MCF 10A (cell line): ENCODE results near the gene CHRDL2. TPM values are rescaled to one million over a fixed set of nuclear protein-coding genes. Genes with fewer than 3 reads are reported as not detected.

Source experiments
- BruUV-seq: library from RNA; stranded (reverse); fragments of 400-500 nt; replicated peaks from 2 replicates; lab custom pipeline; 2021; lab: Mats Ljungman, UMichigan
- CTCF ChIA-PET: fragments of 300-600 bp; sonication (Branson Sonifier 250); formaldehyde crosslinking; extraction: SDS; loops from one replicate; lab custom pipeline; 2021; ENCODE audit warnings: antibody characterized with exemption, inconsistent platforms; lab: Yijun Ruan, JAX
- POLR2A ChIA-PET: fragments of 300-600, 350-650 bp; sonication (Branson Sonifier 250); formaldehyde crosslinking; extraction: SDS; loops from one replicate; lab custom pipeline; 2020; ENCODE audit warnings: antibody characterized with exemption, inconsistent platforms; lab: Yijun Ruan, JAX
- DNase-seq: peaks from one replicate; pipeline ENCODE4 v3.0.0-alpha.2; 2018; ENCODE audit not compliant: unreplicated experiment
- H3K27ac Mint-ChIP-seq: one replicate; pipeline ENCODE4 v1.8.0; 2022; ENCODE audit warnings: mild to moderate bottlenecking, low read depth, mixed read lengths; ENCODE audit not compliant: unreplicated experiment
- H3K27me3 Mint-ChIP-seq: one replicate; pipeline ENCODE4 v1.8.0; 2022; ENCODE audit warnings: mixed read lengths; ENCODE audit not compliant: insufficient read depth, unreplicated experiment
- H3K36me3 Mint-ChIP-seq: one replicate; pipeline ENCODE4 v1.8.0; 2022; ENCODE audit warnings: mild to moderate bottlenecking, moderate library complexity, mixed read lengths; ENCODE audit not compliant: insufficient read depth, unreplicated experiment
- H3K4me1 Mint-ChIP-seq: one replicate; pipeline ENCODE4 v1.8.0; 2022; ENCODE audit warnings: mixed read lengths; ENCODE audit not compliant: insufficient read depth, unreplicated experiment
- H3K4me3 Mint-ChIP-seq: one replicate; pipeline ENCODE4 v1.8.0; 2022; ENCODE audit warnings: mild to moderate bottlenecking, moderate library complexity, mixed read lengths; ENCODE audit not compliant: unreplicated experiment
- H3K9me3 Mint-ChIP-seq: one replicate; pipeline ENCODE4 v1.8.0; 2022; ENCODE audit warnings: mixed read lengths; ENCODE audit not compliant: unreplicated experiment
- intact Hi-C: fragments of 100-400 bp; cut with micrococcal nuclease; formaldehyde crosslinking; loops from 2 replicates; pipeline ENCODE4 v1.14.1; 2022
- total RNA-seq: library from RNA; stranded (reverse); gene quantifications from 2 replicates; pipeline ENCODE4 v1.2.3, GENCODE V29; 2022
- TF ChIP-seq, protein P1 (sequence below): fragments of 200-600 bp; IDR thresholded peaks from one replicate; pipeline ENCODE4 v1.8.0; 2022; ENCODE audit warnings: antibody characterized with exemption, mild to moderate bottlenecking; ENCODE audit not compliant: unreplicated experiment

Gene CHRDL2
- total RNA-seq, 1 experiment from 2014 or later, result not detected

DNA sequence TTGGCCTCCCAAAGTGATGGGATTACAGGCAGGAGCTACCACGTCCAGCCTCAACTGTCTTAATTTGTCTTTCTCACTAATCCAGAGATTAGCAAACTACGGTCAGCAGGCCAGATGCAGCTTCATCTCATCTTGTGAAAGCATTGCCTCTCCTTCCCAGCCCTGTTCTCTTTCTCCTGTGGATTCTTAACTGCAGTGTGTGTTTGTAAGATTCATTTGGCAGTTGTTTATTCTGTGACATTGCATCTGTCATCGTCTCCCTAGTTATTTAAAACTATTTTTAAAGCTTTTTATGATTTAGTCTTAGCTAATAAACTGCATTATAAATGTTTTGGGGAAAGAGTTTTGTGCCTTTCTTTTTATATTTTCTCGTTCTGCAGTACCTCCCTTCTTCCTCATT, 46.7 kb upstream of the CHRDL2 start:
- no TSS peak for BruUV-seq
- no peak for DNase-seq
- intact Hi-C loops, result no loop called here
- H3K9me3 Mint-ChIP-seq, result no peaks in the 10 kb centered on the region
- H3K27me3 Mint-ChIP-seq, result no peaks in the 10 kb centered on the region
- ChIA-PET CTCF (no interaction called here), POLR2A (no interaction called here)
- H3K36me3 Mint-ChIP-seq, result peaks cover 13% of the 10 kb centered on the region
- TF ChIP-seq, protein P1, sequence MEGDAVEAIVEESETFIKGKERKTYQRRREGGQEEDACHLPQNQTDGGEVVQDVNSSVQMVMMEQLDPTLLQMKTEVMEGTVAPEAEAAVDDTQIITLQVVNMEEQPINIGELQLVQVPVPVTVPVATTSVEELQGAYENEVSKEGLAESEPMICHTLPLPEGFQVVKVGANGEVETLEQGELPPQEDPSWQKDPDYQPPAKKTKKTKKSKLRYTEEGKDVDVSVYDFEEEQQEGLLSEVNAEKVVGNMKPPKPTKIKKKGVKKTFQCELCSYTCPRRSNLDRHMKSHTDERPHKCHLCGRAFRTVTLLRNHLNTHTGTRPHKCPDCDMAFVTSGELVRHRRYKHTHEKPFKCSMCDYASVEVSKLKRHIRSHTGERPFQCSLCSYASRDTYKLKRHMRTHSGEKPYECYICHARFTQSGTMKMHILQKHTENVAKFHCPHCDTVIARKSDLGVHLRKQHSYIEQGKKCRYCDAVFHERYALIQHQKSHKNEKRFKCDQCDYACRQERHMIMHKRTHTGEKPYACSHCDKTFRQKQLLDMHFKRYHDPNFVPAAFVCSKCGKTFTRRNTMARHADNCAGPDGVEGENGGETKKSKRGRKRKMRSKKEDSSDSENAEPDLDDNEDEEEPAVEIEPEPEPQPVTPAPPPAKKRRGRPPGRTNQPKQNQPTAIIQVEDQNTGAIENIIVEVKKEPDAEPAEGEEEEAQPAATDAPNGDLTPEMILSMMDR, result no peak
- no peak overlapping the region for H3K4me3 Mint-ChIP-seq
- peaks cover 13% of the 10 kb centered on the region for H3K4me1 Mint-ChIP-seq
- no peak overlapping the region for H3K27ac Mint-ChIP-seq

DNA sequence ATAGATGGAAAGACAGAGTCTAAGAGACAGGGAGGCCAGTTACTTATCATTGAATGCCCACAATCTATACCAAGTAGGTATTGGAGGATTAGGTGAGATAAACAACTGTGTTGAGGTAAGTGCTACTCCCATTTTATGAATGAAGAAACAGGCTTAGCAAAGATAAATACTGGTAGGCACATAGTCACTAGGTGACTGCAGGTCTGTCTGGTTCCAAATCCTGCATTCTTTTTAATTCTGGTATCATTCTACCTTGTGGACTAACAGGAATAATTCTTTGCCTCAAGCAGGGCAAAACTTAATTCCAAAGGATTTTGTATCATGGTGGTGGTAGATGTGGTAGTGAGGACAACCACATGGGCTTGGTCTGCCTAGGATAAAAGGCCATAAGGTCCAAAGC, 45.8 kb upstream of the CHRDL2 start:
- Mint-ChIP-seq H3K27me3 (no peaks in the 10 kb centered on the region), H3K4me3 (no peak overlapping the region), H3K27ac (no peak overlapping the region), H3K4me1 (peaks cover 18% of the 10 kb centered on the region), H3K9me3 (no peaks in the 10 kb centered on the region), H3K36me3 (peaks cover 13% of the 10 kb centered on the region)
- CTCF ChIA-PET, result no interaction called here
- TF ChIP-seq, protein P1, result no peak
- BruUV-seq, result no TSS peak
- intact Hi-C loops, result no loop called here
- DNase-seq, result no peak
- POLR2A ChIA-PET, result no interaction called here

DNA sequence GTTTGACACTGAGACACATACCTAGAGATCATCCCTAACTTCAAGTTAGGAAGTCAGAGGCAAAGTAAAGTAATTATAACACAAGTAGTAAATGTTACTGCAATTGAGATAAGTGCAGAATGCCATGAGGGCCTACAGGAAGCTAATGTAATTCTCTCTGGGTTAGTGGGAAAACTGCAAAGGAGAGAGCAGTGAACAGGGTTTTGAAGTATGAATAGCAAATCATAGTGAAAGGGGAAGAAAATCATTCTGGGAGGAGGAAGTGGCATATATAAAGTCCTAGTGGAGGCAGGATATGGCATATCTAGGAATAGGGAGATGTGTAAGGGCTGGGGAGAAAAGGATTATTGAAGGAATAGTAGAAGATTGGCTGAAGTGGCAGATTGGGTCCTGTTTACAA, 45.3 kb upstream of the CHRDL2 start:
- no peak overlapping the region for H3K4me3 Mint-ChIP-seq
- ChIA-PET CTCF (interaction anchor here (0.7 kb wide), 1 partner anchor 428 kb away, joined by 3 read pairs; no protein-coding TSS in a partner anchor), POLR2A (no interaction called here)
- H3K27ac Mint-ChIP-seq, result no peak overlapping the region
- TF ChIP-seq, protein P1, result no peak
- H3K27me3 Mint-ChIP-seq, result no peaks in the 10 kb centered on the region
- peaks cover 13% of the 10 kb centered on the region for H3K36me3 Mint-ChIP-seq
- peaks cover 18% of the 10 kb centered on the region for H3K4me1 Mint-ChIP-seq
- no peaks in the 10 kb centered on the region for H3K9me3 Mint-ChIP-seq
- intact Hi-C loops, result no loop called here
- BruUV-seq, result no TSS peak
- no peak for DNase-seq

DNA sequence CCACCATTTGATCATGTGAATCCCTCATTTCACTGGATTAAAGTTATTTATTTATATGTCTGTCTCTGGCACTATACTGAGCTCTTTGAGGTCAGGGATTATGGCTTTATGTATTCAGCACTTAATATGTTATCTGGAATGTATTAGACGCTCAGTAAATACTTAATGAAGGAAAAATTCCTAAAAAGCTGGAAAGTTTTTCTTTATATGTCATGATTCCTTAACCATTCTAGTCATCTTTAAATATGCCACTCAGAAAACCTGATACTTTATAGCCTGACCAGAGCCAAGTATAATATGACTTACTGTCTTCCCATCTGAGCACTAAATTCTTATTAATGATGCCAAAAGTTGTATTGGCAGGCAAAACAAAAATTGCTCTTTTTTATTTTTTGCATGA, 44.5 kb upstream of the CHRDL2 start:
- Mint-ChIP-seq H3K36me3 (peaks cover 13% of the 10 kb centered on the region), H3K4me3 (no peak overlapping the region), H3K4me1 (peaks cover 18% of the 10 kb centered on the region), H3K27ac (no peak overlapping the region), H3K27me3 (no peaks in the 10 kb centered on the region), H3K9me3 (no peaks in the 10 kb centered on the region)
- no peak for DNase-seq
- ChIA-PET CTCF (interaction anchor here (0.7 kb wide), 1 partner anchor 429 kb away, joined by 3 read pairs; no protein-coding TSS in a partner anchor), POLR2A (interaction anchor here (1.1 kb wide), 1 partner anchor 16 kb away, joined by 3 read pairs; no protein-coding TSS in a partner anchor)
- no TSS peak for BruUV-seq
- TF ChIP-seq, protein P1, result no peak
- intact Hi-C loops, result no loop called here
